ENCODE measurements around the gene RSPRY1.

- no peak for TF ChIP-seq POLR2A (IDR thresholded peaks at IDR 0.05; ENCODE audit: low read depth)
- peak; percentile 33 to 49 (median 43) for TF ChIP-seq CTCF (IDR thresholded peaks at IDR 0.05)
- TF ChIP-seq POLR2AphosphoS5 (IDR thresholded peaks at IDR 0.05), result no peak
Observed at GRCh38 chr16:57167953-57168352, 18.2 kb upstream of the RSPRY1 start.

Measured in esophagus muscularis mucosa (tissue), 3 donors.